HT-29 (cell line): ENCODE data around the gene CYP4V2. TPM values are rescaled to one million over a fixed set of nuclear protein-coding genes. Genes with fewer than 3 reads are reported as not detected.

Experiments used
- DNase-seq: peaks from one replicate; pipeline ENCODE4 v3.0.0-alpha.2; 2015; ENCODE audit warnings: low spot score
- total RNA-seq: library from RNA; depleted of rRNA; stranded (reverse); fragments of >200 nt; shearing (Covaris generic); gene quantifications from 2 replicates; pipeline ENCODE4 v1.2.3, GENCODE V29; 2014; rRNA removed

Gene CYP4V2
- 4.0 and 5.7 TPM in 2 replicates for total RNA-seq

DNA sequence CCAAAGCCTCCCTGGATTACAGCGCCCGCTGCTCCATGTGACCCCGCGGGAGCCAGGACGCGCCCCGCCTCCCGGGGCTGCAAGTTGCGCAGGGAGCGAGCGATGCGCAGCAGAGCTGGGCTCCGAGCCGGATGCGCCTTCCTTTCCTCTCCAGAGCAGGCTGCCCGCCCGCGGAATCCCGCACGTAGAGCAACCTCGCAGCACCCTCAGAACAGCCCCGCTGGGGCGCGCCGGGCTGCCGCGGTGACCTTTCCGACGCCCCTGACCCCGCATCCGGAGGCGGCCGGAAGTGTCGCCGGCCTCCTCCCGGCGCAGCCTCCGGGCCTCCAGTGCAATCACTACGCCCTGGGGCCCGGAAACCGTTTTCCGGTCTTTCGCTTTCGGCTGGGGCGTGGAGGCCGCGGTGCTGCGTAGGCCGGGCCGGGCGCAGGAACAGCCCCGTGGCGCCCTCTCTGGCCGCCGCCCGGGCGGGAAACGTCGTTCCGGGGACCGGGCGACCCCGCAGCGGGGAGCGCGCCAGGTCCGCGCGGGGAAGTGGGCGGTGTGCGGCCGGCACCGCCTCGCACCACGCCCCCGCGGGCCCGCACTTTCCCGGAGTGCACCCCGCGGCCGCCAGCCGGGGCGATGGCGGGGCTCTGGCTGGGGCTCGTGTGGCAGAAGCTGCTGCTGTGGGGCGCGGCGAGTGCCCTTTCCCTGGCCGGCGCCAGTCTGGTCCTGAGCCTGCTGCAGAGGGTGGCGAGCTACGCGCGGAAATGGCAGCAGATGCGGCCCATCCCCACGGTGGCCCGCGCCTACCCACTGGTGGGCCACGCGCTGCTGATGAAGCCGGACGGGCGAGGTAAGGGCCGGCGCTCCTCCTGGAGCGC, at the start of gene CYP4V2:
TSS of gene CYP4V2 (plus strand) at position 368 of the 866 bp plus-strand sequence. CDS start at position 625, 257 bp downstream.
- peak; percentile 63 for DNase-seq

- DNase-seq: peak; percentile 52
Measured at GRCh38 chr4:186144198-186144945, 47.0 kb upstream of the CYP4V2 start.

DNA sequence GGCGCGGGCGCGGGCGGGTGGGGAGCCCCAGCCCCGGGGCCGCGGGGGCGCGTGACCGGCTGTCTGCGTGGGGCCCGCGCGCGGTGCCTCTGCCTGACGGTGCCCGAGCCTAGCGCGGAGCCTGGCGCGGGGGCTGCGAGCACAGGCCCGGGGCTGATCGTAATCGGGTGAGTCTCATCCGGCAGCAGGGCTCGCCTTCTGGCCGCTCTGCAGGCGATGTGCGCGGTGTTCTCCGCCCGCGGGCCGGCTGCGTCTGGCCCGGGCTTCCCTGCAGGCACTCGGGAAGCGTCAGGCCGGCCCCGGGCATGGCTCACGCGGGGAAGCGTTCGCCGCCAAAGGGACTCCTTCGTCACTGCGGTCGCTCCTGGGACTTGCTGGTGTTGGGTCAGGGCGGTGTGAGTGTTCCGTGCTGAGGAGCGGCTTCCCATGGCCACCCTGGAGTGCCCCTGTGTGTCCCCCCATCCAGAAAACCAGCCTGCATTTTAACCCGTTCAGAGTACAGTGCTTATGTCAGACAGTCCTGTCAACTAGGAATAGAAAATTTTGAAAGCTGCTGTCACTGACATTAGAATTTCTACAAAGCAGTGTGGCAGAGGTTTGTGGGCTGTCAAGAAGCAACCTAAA, 46.3 kb upstream of the CYP4V2 start:
- DNase-seq: peak; percentile 38

DNA sequence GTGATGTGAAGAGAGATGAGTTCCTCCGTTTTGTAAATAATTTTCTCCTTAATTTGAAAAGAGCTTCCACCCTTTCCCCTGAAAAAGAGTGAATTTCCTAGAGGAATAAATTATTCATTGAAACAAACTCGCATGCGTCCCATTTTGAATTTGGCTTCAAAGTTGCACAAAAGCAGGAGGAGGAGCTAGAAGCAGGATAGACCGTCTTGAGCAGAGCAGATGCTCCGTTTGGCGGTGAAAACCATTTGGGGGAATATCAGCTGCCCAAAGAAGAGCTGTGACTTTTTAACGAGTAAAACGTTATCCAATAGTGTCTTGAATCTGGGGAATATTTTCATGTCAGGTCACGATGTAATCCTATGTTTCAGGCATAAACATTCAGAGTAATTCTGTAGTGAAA, 44.9 kb upstream of the CYP4V2 start:
- DNase-seq: no peak

GRCh38 chr4:186148336-186148975, 42.9 kb upstream of the CYP4V2 start:
- DNase-seq: peak; percentile 45

GRCh38 chr4:186149872-186150271, 41.5 kb upstream of the CYP4V2 start:
- peak; percentile 28 for DNase-seq

DNA sequence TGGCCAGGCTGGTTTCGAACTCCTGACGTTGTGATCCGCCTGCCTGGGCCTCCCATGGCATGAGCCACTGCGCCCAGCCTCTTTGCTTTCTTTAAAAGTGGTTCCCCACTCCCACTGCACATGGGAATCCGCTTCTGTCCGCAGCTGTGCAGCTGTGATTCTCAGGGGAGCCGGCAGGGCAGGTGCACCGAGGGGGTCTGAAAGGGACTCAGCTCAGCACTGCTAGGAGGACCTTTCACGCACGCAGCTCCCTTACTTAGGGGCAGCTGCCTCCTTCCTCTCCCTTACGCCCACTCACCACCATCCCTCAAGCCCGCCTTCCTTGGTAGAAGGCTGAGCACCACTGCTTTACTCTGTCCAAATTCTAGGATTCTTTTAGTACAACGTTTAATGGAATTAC, 40.4 kb upstream of the CYP4V2 start:
- DNase-seq: no peak

DNA sequence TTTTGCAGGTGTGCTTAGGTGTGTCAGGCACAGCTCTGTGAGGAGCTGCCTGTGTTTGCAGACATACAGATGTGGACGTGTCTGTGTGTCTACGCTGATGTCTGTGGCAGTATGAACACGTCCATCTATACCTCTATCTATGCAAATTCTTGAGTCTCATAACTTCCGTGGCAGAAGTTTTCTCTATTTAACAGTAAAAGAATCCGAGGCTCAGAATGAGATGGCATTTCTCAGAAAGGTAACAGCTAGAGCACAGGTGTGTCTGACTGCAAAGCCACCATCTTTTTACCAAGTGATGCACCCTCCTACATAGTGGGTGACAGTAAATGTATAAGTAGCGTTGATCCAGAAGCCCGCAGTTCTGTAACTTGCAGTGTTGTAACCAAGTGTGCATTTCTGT, 39.9 kb upstream of the CYP4V2 start:
- no peak for DNase-seq

GRCh38 chr4:186158021-186158813, 33.1 kb upstream of the CYP4V2 start:
- no peak for DNase-seq

GRCh38 chr4:186158966-186159365, 32.4 kb upstream of the CYP4V2 start:
- no peak for DNase-seq

- no peak for DNase-seq
Measured at GRCh38 chr4:186159613-186160012, 31.8 kb upstream of the CYP4V2 start.

DNA sequence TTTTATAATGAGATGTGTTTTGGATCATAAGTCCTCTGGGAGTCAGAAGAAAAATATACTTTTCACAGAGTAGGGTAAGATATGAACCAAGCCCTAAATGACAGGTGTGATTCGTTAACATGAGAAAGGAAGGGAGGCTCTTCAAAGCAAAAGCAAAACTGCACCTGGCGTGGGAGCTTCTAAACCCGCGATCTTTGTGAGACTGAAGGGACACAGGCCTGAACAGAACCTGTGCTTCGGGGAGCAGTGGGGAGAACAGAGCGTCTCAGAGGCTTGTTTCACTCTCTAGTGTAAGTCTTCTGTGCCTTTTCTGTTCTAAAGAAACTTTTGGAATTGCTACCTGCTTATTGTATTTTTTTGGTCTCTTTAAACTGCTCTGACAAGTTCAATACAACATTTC, 30.2 kb upstream of the CYP4V2 start:
- DNase-seq: no peak

DNA sequence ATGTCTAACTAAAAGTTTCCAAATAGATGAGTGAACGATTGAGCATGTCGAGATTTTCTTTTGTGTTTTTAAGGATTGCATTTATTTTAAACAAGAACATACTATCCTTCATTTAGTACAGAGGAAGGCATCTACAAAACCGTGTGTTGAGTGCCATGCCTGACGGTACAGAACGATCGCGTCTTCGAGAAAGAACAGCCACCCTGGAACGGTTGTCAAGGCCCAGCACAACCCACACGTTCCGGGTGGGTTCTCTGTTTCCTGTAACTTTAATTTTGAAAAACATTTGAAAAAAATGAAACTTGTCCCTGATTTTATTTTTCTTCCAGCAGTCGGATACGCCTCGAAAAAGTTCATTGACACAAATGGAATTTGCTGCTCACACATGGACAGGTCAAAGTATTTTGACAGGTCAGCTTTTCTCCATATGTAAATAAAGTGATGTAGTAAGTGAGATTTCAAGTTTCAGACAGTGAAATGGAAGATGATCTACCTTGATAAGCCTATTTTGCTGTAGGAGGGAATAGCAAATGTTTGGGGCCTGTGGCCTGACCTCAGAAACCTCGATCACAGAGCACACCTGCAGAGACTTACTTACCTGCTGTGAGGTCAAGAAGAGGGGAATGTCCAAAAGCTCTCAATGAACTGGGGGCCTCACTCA, 24.4 kb upstream of the CYP4V2 start:
- DNase-seq: no peak

- DNase-seq: no peak
Measured at GRCh38 chr4:186167605-186168004, 23.8 kb upstream of the CYP4V2 start.

- DNase-seq: no peak
Measured at GRCh38 chr4:186168750-186169149, 22.6 kb upstream of the CYP4V2 start.

DNA sequence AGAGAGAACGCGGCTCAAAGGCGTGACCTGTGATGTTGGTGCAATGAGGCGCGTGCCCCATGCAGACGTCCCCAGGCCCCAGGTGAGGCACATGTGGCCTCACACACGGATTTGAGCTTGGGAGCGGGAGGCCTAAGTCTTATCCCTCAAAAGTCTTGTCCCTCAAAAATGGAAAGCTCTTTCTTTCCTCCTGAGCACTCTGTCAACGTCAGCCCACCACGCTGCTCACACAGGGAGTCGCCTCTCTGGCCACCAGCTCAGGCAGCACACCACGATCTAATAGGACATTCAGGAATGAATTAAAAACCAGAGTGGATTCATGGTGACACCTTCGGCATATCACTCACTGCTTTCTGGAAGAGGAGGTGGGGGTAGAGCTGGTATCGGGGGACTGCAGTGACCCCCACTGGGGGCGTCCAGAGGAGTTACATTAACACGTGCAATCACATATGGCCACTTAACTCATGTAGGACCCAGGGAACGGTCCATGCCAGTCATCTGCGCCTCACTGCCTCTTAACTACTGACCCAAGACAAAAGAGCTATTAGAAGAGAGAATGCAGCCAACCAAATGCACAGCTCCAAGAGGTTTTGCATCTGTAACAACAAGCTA, 21.9 kb upstream of the CYP4V2 start:
- no peak for DNase-seq

DNA sequence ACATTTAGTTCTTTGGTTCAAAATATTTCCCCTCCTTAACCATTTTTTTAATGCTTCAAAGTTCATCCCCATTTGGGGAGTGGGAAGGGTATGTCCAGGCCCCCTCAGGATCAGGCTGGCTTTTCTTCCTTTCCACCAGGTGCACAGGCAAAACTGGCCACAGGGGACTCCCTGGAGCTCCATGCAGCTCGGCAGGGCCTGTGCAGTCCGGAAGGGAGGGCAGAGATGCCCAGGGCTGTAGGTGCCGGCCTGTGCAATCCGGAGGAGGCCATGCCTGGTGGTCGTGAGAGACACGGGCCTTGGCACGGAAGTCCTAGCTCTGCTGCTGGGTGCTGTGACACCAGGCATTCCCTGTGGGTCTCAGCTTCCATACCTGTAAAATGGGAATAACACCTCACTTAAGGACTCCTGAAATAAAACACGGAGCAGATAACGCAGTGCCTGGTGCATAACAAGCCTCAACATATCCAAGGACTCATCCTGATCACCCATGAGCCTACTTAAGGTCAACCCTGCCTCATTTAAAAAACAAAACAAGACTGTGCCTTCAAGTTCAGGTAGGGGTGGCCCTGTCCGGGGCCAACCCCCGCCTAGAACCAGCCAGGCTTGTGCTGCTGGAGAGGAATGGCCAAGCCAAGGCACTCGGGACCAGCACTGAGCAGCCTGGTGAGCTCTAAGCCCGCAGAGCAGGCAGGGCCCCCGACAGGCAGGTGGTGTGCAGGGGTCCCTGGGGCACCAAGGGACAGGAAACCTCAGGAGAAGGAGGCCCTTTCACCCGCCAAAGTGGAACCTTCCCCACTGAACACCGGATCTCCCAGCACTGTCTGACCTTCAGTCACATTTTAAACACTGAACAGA, 21.2 kb upstream of the CYP4V2 start:
- no peak for DNase-seq

DNA sequence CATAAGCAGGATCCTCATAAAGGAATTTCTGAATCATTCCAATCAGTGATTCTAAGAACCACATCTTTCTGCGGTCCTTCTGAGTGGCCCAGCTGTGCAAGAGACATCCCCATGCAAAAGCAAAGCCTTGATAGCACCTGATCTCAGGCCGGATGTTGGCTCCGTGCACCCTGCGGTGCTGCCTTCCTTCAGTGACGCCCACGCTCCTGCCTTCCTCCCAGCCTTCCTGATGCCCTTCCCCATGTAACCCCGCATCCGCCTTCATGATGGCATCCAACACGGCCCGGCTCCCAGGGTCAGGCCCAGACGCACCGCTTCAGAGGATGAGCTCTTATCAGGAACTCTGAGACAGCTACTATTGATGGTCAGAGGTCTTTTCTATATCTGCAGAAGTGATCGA, 20.4 kb upstream of the CYP4V2 start:
- DNase-seq: no peak

DNA sequence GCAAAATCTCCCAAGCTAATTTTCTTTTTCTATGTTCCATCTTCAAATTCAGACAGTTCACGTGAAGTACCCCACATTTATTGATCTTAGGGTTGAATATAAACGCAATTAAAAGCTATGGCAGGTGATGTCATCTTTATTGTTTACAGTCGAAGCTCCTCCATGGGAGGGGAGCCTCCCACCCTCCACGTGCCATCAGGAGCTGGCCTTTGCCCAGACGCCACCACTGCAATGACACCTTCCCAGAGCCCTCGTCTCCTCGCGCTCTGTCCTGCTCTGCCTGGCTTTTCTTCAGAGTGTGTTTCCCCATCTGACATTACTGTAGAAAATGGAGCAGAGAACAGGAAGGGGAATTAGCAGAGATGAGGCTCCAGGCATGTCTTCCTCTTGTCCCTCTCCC, 18.8 kb upstream of the CYP4V2 start:
- no peak for DNase-seq
